Endothelial cell of umbilical vein (primary cell): ENCODE data around the gene HMG20A. TPM values are rescaled to one million over a fixed set of nuclear protein-coding genes. Genes with fewer than 3 reads are reported as not detected.

Source experiments
- BruUV-seq: library from RNA; stranded (reverse); fragments of 400-500 nt; replicated peaks from 2 replicates; lab custom pipeline; 2021; lab: Mats Ljungman, UMichigan
- CTCF ChIA-PET: fragments of 300-600, 350-600 bp; sonication (Branson Sonifier 250); formaldehyde crosslinking; loops from one replicate; lab custom pipeline; 2021; ENCODE audit warnings: antibody characterized with exemption, inconsistent platforms; lab: Charles Lee
- POLR2A ChIA-PET: fragments of 300-600, 350-600 bp; sonication (Branson Sonifier 250); formaldehyde crosslinking; loops from one replicate; lab custom pipeline; 2021; ENCODE audit warnings: antibody characterized with exemption, inconsistent platforms; lab: Charles Lee
- DNase-seq: peaks from one replicate; pipeline ENCODE4 v3.0.0-alpha.2; 2011; ENCODE audit warnings: low read depth, low spot score
- FAIRE-seq: peaks from 2 replicates; lab custom pipeline; 2011; peaks lifted over from hg19 to GRCh38; lab: Jason Lieb, UNC
- H2AFZ ChIP-seq: 2 replicates; pipeline ENCODE4 v1.6.0; 2012; ENCODE audit warnings: low read depth, low read length, control low read depth, inconsistent platforms
- H3K27ac ChIP-seq: 2 replicates; pipeline ENCODE4 v1.5.1; 2011; ENCODE audit warnings: low read depth, mild to moderate bottlenecking, control low read depth, low read length, moderate library complexity; ENCODE audit not compliant: insufficient read depth
- H3K27me3 ChIP-seq, 2 experiments: 2 replicates each; pipeline versions ENCODE4 v1.6.0 to v1.6.1; 2011; ENCODE audit warnings: low read length in 2 of 2, mixed read lengths in 1 of 2; ENCODE audit not compliant: control insufficient read depth in 2 of 2, insufficient read depth in 2 of 2
- H3K36me3 ChIP-seq, 2 experiments: 2 replicates in 1 of 2; 3 replicates in 1 of 2; pipeline ENCODE4 v1.5.1; 2011; ENCODE audit warnings: low read length in 2 of 2, mild to moderate bottlenecking in 1 of 2, moderate library complexity in 1 of 2; ENCODE audit not compliant: control insufficient read depth in 2 of 2, insufficient read depth in 2 of 2; ENCODE audit errors: extremely low read depth in 1 of 2
- H3K4me1 ChIP-seq: 3 replicates; pipeline ENCODE4 v1.5.1; 2011; ENCODE audit warnings: mild to moderate bottlenecking, low read length; ENCODE audit not compliant: control insufficient read depth, insufficient read depth; ENCODE audit errors: extremely low read depth
- H3K4me2 ChIP-seq: 2 replicates; pipeline ENCODE4 v1.6.1; 2011; ENCODE audit warnings: low read length, control low read depth, mixed read lengths; ENCODE audit not compliant: insufficient read depth
- H3K4me3 ChIP-seq, 3 experiments: fragments of 200-600 bp in 1 of 3; sonication (generic), shearing (Covaris generic) in 1 of 3; replicated peaks in 1 of 3; 2 replicates each; pipeline ENCODE4 v1.5.1; 2011 to 2016; ENCODE audit warnings: control low read depth in 3 of 3, low read length in 3 of 3, mild to moderate bottlenecking in 2 of 3, inconsistent platforms in 1 of 3, low read depth in 1 of 3, moderate library complexity in 1 of 3; ENCODE audit not compliant: insufficient read depth in 1 of 3
- H3K79me2 ChIP-seq: 2 replicates; pipeline ENCODE4 v1.6.0; 2012; ENCODE audit warnings: low read length, inconsistent platforms; ENCODE audit not compliant: control insufficient read depth, insufficient read depth
- H3K9ac ChIP-seq: replicated peaks from 2 replicates; pipeline ENCODE3; 2011; ENCODE audit warnings: low read length, control low read depth; ENCODE audit not compliant: insufficient read depth; ENCODE audit errors: extremely low read depth
- H3K9me1 ChIP-seq: replicated peaks from 3 replicates; pipeline ENCODE4 v1.6.0; 2011; ENCODE audit warnings: mild to moderate bottlenecking, low read length; ENCODE audit not compliant: control insufficient read depth, insufficient read depth; ENCODE audit errors: extremely low read depth
- H3K9me3 ChIP-seq: replicated peaks from 2 replicates; pipeline ENCODE4 v1.5.1; 2012; ENCODE audit warnings: low read length, inconsistent platforms; ENCODE audit not compliant: control insufficient read depth, insufficient read depth
- H4K20me1 ChIP-seq: replicated peaks from 2 replicates; pipeline ENCODE3; 2011; ENCODE audit warnings: mild to moderate bottlenecking, low read length; ENCODE audit not compliant: control insufficient read depth, insufficient read depth; ENCODE audit errors: extremely low read depth
- EZH2 ChIP-seq: IDR thresholded peaks from 2 replicates; pipeline ENCODE4 v1.6.1; 2012; ENCODE audit warnings: borderline replicate concordance, low read depth, mild to moderate bottlenecking, moderate library complexity, low read length, inconsistent platforms; ENCODE audit not compliant: severe bottlenecking
- FOS ChIP-seq: IDR thresholded peaks from 2 replicates; pipeline ENCODE4 v1.6.1; 2011; ENCODE audit warnings: mild to moderate bottlenecking, low read length, moderate library complexity, borderline replicate concordance; ENCODE audit not compliant: insufficient read depth
- GATA2 ChIP-seq: IDR thresholded peaks from 2 replicates; pipeline ENCODE4 v1.7.0; 2011; ENCODE audit warnings: low read depth, mild to moderate bottlenecking, moderate library complexity, mixed read lengths, low read length; ENCODE audit not compliant: insufficient read length, insufficient read depth
- JUN ChIP-seq: IDR thresholded peaks from 2 replicates; pipeline ENCODE4 v1.6.1; 2011; ENCODE audit warnings: borderline replicate concordance, low read depth; ENCODE audit not compliant: insufficient read length, insufficient read depth
- MYC ChIP-seq: IDR thresholded peaks from one replicate; pipeline ENCODE4 v1.6.1; 2011; ENCODE audit warnings: mild to moderate bottlenecking, low read depth, low read length
- POLR2A ChIP-seq: IDR thresholded peaks from 2 replicates; pipeline ENCODE4 v1.6.1; 2012; ENCODE audit warnings: low read depth, mild to moderate bottlenecking, control low read depth, low read length
- POLR2AphosphoS5 ChIP-seq: IDR thresholded peaks from 2 replicates; pipeline ENCODE4 v1.6.1; 2012; ENCODE audit warnings: low read depth, mild to moderate bottlenecking, control low read depth, low read length, moderate library complexity; ENCODE audit not compliant: insufficient read depth
- dilution Hi-C: fragments of 300-500 bp; cut with MboI; formaldehyde crosslinking; loops from one replicate; pipeline ENCODE4 v1.15.0; 2019; ENCODE audit warnings: low sequenced_read_pairs; ENCODE audit not compliant: extremely low pct_ligation_motif_present
- intact Hi-C: fragments of 100-400 bp; cut with micrococcal nuclease; formaldehyde crosslinking; loops from one replicate; pipeline ENCODE4 v1.10.0; 2022
- polyA plus RNA-seq, 4 experiments: library from polyadenylated mRNA; depleted of rRNA in 3 of 4; stranded (reverse) in 3 of 4; unstranded in 1 of 4; fragments of >200 nt; gene quantifications; 2 replicates each; pipeline versions ENCODE4 v1.2.1 to v1.2.3, GENCODE V29; 2011 to 2012; ENCODE audit warnings: missing spikeins in 1 of 4
- total RNA-seq: library from RNA; stranded (reverse); gene quantifications from 2 replicates; pipeline ENCODE4 v1.2.3, GENCODE V29; 2021
- TF ChIP-seq, protein P1 (sequence below): IDR thresholded peaks from 2 replicates; pipeline ENCODE4 v1.6.1; 2011; ENCODE audit not compliant: insufficient read depth, insufficient read length
- TF ChIP-seq, protein P2 (sequence below), 2 donors: IDR thresholded peaks; 1 replicate in 1 of 2; 2 replicates in 1 of 2; pipeline ENCODE4 v1.5.1; 2011; ENCODE audit warnings: low read length in 2 of 2, mild to moderate bottlenecking in 2 of 2, moderate library complexity in 2 of 2, control low read depth in 1 of 2, inconsistent platforms in 1 of 2, low read depth in 1 of 2; ENCODE audit not compliant: insufficient read depth in 1 of 2; ENCODE audit errors: extremely low read depth in 1 of 2

HMG20A gene
- total and polyA plus RNA-seq, 2 donors (not counting 3 experiments of a cell fraction or from before 2014, with no cell fraction given): 35.8 to 44.0 TPM

DNA sequence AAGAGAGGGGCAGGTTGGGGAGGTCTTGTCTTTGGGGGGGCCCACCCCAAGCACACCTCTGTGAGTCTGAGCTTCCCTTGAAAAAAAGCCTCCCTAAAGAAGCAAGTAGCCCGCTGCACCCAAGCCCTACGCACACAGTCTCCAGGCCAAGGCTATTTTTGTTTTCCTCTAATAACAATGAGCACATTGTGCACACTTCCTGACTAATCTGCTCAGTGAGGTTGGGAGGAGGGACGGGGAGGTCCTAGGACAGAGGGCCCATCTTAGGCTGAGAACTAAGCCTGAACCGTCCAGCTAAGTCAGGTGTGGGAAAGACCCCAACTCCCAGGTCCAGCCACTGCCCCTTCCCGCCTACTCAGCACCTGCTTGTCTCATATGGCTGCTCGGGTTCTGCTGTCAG lies 87.2 kb downstream of the HMG20A start:
- no peaks in the 10 kb centered on the region for H4K20me1 ChIP-seq
- intact Hi-C loops: loop anchor here (2.0 kb wide), 1 partner anchor 35 kb away; no protein-coding TSS in a partner anchor
- H3K27me3 ChIP-seq: no peaks in the 10 kb centered on the region
- H3K9me1 ChIP-seq: no peaks in the 10 kb centered on the region
- H3K4me2 ChIP-seq: peak overlapping the region; percentile 59
- H3K4me3 ChIP-seq: peak overlapping the region in 1 of 3 experiments; percentile 20
- H3K4me1 ChIP-seq: peaks cover 39% of the 10 kb centered on the region
- DNase-seq: peak; percentile 82
- peak overlapping the region; percentile 68 for H3K9ac ChIP-seq
- FAIRE-seq: no peak
- no peaks in the 10 kb centered on the region for H3K79me2 ChIP-seq
- peak overlapping the region; percentile 95 for H3K27ac ChIP-seq
- H2AFZ ChIP-seq: peak overlapping the region; percentile 33
- no peaks in the 10 kb centered on the region for H3K9me3 ChIP-seq
- dilution Hi-C loops: no loop called here
- ChIA-PET POLR2A (no interaction called here), CTCF (interaction anchor here (0.8 to 7.4 kb wide), 9 partner anchors 10 to 401 kb away, joined by 3 to 87 read pairs (median 9); partner anchors contain the start of gene PEAK1)
- TF ChIP-seq POLR2AphosphoS5 (peak; percentile 34), POLR2A (no peak)
- no peaks in the 10 kb centered on the region for H3K36me3 ChIP-seq
- no TSS peak for BruUV-seq

DNA sequence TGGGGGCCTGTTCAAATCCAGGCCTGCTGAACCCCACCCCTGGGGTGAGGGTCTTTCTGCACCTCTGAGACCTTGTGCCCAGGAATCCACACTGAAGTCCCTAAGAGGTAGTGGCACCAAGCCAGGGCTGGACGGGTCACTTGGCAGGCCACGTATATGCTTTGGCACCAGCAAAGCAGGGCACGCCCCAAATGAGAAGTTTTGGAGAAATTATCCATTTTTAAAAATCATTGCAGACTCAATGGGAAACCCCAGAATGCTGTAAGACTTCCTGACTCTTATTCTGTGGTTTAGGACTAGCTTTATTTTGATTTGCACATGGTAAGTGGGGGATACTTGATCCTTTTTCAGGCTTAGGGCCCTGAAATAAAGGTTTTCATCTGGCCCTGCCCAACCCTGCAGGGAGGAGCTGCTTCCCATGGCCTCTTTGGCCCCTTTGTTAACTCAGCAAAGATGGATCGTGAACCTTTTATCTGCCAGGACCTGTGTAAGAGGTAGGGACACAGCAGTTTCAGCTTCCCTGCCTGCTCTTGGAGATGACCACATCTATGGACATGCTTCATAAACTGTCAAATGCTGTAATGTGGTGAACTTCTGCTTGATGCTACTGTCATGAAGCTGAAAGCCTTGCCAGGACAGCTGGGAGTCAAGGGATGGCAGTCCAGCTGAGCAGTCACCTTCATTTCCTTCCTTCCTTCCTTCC lies 88.0 kb downstream of the HMG20A start:
- TF ChIP-seq JUN (no peak), POLR2AphosphoS5 (no peak), MYC (no peak), POLR2A (no peak), GATA2 (no peak), EZH2 (no peak), FOS (no peak)
- TF ChIP-seq, protein P1, sequence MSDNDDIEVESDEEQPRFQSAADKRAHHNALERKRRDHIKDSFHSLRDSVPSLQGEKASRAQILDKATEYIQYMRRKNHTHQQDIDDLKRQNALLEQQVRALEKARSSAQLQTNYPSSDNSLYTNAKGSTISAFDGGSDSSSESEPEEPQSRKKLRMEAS: no peak
- TF ChIP-seq, protein P2, sequence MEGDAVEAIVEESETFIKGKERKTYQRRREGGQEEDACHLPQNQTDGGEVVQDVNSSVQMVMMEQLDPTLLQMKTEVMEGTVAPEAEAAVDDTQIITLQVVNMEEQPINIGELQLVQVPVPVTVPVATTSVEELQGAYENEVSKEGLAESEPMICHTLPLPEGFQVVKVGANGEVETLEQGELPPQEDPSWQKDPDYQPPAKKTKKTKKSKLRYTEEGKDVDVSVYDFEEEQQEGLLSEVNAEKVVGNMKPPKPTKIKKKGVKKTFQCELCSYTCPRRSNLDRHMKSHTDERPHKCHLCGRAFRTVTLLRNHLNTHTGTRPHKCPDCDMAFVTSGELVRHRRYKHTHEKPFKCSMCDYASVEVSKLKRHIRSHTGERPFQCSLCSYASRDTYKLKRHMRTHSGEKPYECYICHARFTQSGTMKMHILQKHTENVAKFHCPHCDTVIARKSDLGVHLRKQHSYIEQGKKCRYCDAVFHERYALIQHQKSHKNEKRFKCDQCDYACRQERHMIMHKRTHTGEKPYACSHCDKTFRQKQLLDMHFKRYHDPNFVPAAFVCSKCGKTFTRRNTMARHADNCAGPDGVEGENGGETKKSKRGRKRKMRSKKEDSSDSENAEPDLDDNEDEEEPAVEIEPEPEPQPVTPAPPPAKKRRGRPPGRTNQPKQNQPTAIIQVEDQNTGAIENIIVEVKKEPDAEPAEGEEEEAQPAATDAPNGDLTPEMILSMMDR (IDR thresholded peaks at IDR 0.05; ENCODE audit: extremely low read depth in 1 of 2, insufficient read depth in 1 of 2, low read depth in 1 of 2, low read length in 2 of 2): no peak
- Histone ChIP-seq H3K27me3 (no peaks in the 10 kb centered on the region), H4K20me1 (no peaks in the 10 kb centered on the region), H3K9ac (no peak overlapping the region), H3K9me3 (no peaks in the 10 kb centered on the region), H3K27ac (peak overlapping the region; percentile 95), H3K4me1 (peaks cover 39% of the 10 kb centered on the region), H3K9me1 (no peaks in the 10 kb centered on the region), H3K4me2 (no peak overlapping the region), H3K4me3 (no peak overlapping the region), H3K36me3 (no peaks in the 10 kb centered on the region), H3K79me2 (no peaks in the 10 kb centered on the region), H2AFZ (peak overlapping the region; percentile 34)
- intact Hi-C loops (no loop called here), dilution Hi-C loops (no loop called here)
- peak; percentile 45 for DNase-seq
- FAIRE-seq: peak; percentile 84
- ChIA-PET POLR2A (interaction anchor here (0.9 kb wide), 1 partner anchor 12 kb away, joined by 3 read pairs; no protein-coding TSS in a partner anchor), CTCF (interaction anchor here (1.2 to 7.4 kb wide), 7 partner anchors 11 to 322 kb away, joined by 3 to 87 read pairs (median 16); partner anchors contain the start of gene PEAK1)
- no TSS peak for BruUV-seq
